Hippocampal formation (tissue), 2 donors: Measurements from ENCODE around the gene SSNA1.

Experiments
- DNase-seq, 2 donors: peaks; one replicate each; lab custom pipeline; 2025; lab: John Stamatoyannopoulos, UW

Gene SSNA1, protein sequence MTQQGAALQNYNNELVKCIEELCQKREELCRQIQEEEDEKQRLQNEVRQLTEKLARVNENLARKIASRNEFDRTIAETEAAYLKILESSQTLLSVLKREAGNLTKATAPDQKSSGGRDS

GRCh38 chr9:137188490-137189296, at the start of gene SSNA1, which contains the start of gene ANAPC2:
TSS of gene SSNA1 (plus strand) at chr9:137188676. CDS start at chr9:137188727, 51 bp downstream.
TSS of gene ANAPC2 (minus strand) at chr9:137188560. CDS start at chr9:137188532, 28 bp downstream.
- DNase-seq = peak; percentile 84 to 89

- DNase-seq = peak in 1 of 2 donors; percentile 38
These were observed 49.6 kb upstream of the SSNA1 start, which contains the start of gene GRIN1 for GRCh38 chr9:137138722-137139467. TSS of gene GRIN1 (plus strand) at chr9:137139154. CDS start at chr9:137139487, 333 bp downstream.

DNA sequence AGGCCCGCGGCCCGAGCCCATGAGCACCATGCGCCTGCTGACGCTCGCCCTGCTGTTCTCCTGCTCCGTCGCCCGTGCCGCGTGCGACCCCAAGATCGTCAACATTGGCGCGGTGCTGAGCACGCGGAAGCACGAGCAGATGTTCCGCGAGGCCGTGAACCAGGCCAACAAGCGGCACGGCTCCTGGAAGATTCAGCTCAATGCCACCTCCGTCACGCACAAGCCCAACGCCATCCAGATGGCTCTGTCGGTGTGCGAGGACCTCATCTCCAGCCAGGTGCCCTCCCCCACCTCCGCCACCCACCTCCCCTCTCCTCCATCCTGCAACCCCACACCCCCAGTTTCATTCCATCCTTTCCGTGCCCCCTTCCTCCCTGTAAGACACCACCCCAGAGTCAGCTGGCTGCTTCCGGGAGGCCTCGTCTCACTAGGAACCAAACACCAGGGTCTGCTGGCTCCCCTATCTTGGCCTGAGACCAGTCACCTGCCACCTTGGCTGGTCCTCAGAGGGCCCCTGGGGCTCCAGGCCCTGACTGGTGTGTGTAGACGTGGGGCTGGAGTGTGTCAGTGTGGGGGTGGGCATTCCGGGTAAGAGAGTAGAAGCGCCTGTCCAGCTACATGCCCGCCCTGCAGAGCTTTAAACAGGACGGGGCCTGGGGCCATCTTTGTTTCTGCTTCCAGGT, 48.9 kb upstream of the SSNA1 start:
- no peak for DNase-seq

GRCh38 chr9:137140151-137141012, 48.1 kb upstream of the SSNA1 start:
- peak in 1 of 2 donors; percentile 25 for DNase-seq

GRCh38 chr9:137141050-137141810, 47.2 kb upstream of the SSNA1 start:
- DNase-seq = no peak

DNA sequence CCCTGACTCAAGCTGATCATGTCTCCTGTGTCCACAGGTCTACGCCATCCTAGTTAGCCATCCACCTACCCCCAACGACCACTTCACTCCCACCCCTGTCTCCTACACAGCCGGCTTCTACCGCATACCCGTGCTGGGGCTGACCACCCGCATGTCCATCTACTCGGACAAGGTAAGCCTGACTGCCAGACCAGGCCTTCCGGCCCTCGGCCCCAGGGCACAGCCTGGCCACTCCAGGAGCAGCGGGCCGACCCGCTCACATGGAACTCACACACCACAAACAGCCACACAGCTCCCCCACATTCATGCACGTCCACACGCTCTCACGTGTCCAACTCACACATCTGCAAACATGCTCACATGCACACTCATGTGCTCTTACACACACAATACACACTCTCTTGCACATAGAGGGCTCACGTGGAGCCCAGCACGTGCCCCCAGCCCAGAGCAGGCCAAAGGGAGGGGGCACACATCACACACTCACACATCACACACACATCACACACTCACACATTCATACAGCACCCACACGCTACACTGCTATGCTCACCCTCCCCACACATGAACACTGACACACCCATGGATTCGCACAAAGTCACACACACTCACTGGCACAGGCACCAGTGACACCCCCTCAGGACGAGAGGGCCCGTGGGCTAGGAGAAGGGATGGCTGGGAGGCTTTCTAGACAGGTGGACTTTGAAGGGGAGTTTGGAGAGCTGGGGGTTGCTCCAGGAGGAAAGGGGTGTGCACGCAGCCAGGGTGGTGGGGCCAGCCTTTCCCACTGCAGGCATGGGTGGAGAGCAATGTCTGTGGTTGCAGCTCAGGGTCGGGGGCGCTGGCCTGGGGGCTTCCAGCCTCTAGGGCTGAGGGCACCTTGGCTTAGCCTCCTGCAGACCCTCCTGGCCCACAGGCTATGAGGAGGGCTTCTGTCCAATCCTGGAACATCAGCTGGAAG, 46.2 kb upstream of the SSNA1 start:
- DNase-seq = no peak

- DNase-seq = no peak
These were observed 45.0 kb upstream of the SSNA1 start for GRCh38 chr9:137143459-137143858.

DNA sequence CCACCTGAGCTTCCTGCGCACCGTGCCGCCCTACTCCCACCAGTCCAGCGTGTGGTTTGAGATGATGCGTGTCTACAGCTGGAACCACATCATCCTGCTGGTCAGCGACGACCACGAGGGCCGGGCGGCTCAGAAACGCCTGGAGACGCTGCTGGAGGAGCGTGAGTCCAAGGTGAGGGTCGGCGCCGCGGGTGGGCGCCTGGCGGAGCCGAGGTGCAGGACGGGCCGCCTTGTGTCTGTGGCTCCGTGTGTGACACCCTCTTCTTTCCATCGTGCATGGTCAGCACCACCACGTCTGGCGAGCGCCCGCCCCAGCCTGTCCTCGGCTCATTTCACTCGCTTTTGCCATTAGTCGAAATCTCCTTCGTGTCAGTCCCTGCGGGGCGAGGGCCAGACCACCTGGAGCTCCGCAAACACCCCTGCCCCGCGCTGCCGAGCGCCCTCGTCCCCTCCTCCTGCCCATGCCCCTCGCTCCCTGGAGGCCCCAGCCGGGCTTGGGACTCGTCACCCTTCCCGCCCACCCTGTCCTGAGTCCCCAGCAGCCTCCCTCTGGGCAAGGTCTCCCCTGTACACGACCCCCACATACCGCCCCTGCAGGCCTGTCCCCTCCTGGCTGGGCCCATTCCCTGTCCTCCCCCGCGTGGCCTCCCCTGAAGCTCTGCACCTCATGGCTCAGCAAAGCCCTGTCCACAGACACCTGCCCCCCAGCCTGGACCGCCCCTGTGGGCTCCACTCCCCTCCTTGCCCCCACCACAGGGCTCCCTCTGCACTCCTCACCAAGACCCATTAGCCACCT, 42.5 kb upstream of the SSNA1 start:
- DNase-seq = no peak

DNA sequence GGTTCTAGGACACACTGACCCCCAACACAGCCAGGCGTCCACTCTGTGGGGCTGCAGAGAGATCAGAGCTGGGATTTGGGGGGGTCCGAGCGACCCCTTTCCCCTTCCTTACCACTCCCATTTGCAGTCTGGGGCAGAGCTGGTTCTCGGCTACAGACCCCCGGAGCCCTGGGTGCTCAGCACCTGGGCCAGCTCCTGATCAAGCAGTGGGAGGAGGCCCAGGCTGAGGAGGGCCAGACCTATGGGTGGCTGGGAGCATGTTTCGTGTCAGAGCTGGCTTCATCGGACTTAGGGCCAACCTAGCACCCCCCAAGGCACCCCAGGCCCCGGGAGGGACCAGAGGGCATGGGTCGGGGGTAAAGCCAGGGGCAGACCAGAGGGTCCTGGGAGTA, 42.0 kb upstream of the SSNA1 start:
- DNase-seq = no peak

DNA sequence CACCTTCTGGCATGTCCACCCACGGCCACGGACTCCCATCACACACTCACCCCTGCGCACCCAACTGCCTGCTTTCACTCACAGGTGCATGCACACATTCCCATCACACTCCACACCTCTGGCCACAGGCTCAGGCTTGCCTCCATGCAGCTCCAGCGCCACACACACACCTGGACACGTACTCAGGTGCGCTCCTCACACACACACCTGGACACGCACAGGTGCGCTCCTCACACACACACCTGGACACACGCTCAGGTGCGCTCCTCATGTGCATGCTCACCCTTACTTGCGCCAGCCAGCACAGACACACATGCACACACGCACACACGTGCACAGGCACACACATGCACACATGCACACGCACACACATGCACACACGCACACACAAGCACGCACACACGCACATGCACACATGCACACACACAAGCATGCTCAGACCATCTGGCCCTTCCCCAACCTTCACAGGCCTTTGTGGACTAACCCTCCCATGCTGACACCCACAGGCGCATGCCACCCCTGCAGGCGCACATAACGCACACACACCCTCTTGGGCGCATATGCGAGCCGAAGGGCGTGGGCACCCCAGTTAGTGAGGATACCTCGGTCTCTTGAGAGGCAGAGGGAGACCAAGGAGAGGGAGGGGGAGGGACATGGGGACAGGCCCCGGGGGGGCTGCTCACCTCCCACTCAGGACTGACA, 41.2 kb upstream of the SSNA1 start:
- DNase-seq = no peak

DNA sequence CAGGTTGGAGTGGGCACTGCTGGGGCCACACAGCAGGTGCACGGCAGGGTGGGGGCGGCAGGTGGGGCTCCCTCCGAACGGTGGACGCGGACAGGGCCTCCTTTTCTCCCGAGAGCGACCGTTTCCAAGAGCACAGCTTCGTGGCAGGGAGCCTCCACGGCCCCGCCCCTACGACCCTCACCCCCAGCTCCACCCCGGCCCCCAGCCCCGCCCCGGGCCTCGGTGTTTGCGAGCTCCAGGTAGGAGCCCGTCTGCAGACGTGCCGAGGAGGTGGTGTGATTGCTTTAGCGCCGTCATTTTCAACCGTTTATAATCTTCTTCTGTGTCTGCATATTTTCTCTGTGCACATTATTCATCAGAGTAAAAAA, 40.7 kb upstream of the SSNA1 start:
- no peak for DNase-seq

DNA sequence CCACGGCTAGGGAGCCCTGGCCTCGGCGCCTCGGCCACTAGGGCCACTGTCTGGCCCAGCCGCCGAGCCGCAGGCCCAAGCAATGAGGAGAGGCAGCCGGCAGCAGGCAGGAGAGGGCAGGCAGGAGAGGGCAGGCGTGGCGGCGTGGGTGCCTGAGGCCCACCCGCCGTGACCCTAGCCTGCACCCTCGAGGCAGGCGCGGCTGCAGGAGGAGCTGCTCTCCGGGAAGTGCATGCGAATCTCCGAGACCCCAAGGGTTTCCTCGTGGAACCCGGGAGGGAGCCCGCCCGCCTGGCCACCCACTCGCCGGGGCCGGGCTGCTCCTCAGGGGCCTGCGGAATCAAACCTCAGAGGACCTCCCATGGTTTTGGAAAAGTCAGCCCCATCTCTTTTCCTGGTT, 40.2 kb upstream of the SSNA1 start:
- DNase-seq = no peak

- no peak for DNase-seq
These were observed 39.8 kb upstream of the SSNA1 start for GRCh38 chr9:137148661-137149060.

GRCh38 chr9:137149363-137149762, 39.1 kb upstream of the SSNA1 start:
- no peak for DNase-seq

DNA sequence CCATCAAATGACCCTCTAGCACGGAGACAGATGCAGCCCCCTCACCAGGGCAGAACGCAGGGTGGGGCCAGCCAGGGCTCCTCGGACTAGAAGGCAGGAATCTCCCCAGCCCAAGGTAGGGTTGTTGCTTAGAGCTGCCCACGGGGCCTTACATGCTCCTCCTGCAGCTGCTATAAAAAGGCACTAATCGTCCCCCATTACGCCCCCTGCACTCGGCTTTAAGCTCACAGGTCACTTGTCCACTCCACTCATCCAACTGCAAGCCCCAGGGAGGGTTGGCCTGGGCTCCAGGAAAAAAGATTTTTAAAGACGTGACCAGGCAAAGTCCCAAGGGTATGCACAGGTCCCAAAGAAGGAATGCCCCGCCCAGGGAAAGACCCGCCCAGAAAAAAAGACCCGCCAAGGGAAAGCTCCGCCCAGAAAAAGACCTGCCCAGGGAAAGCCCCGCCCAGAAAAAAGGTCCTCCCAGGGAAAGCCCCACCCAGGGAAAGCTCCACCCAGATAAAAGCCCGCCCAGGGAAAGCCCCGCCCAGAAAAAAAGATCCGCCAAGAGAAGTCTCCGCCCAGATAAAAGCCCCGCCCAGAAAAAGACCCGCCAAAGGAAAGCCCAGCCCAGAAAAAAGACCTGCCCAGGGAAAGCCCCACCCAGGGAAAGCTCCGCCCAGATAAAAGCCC, 38.4 kb upstream of the SSNA1 start:
- DNase-seq = no peak

DNA sequence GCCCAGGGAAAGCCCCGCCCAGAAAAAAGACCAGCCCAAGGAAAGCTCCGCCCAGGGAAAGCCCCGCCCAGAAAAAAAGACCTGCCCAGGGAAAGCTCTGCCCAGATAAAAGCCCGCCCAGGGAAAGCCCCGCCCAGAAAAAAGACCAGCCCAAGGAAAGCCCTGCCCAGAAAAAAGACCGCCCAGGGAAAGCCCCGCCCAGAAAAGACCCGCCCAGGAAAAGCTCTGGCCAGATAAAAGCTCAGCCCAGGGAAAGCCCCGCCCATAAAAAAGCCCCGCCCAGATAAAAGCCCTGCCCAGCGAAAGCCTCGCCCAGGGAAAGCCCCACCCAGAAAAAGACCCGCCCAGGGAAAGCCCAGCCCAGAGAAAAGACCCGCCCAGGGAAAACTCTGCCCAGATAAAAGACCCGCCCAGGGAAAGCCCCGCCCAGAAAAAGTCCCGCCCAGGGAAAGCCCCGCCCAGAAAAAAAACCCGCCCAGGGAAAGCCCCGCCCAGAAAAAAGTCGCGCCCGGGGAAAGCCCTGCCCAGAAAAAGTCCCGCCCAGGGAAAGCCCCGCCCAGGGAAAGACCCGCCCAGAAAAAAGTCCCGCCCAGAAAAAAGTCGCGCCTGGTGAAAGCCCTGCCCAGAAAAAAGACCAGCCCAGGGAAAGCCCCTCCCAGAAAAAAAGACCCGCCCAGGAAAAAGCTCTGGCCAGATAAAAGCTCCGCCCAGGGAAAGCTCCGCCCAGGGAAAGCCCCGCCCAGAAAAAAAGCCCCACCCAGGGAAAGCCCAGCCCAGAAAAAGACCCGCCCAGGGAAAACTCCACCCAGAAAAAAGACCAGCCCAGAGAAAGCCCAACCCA, 37.6 kb upstream of the SSNA1 start:
- no peak for DNase-seq
